Loucy (cell line): ENCODE data around the gene RFPL2.

ENCODE experiments used
- EZH2phosphoT487 ChIP-seq: fragments of 200-600 bp; IDR thresholded peaks from 2 replicates; pipeline ENCODE4 v1.6.1; 2018; ENCODE audit warnings: antibody characterized with exemption, mild to moderate bottlenecking, moderate library complexity, borderline replicate concordance
- TF ChIP-seq, protein P1 (sequence below): fragments of 200-600 bp; sonication (generic); conservative IDR thresholded peaks from 2 replicates; pipeline ENCODE4 v1.5.1; 2014; ENCODE audit warnings: mild to moderate bottlenecking, antibody characterized with exemption, low read length

DNA sequence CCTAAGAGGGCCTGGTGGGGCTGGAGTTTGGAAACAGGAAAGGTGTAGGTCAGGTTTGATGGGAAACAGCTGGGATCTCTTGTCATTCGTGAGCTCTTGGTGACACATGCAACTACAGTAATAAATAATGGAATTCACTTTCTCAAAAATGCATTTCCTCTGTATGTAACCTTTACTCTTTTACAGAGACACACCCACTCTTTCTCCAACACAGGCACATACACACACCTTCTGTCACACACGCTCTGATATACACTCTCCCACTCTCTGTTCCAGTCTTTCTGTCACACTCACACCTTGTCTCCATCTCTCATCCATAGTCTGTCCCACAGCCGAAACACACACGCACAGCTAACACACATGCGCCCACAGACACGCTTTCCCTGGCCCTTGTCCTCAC, 39.2 kb downstream of the RFPL2 start:
- TF ChIP-seq, protein P1, sequence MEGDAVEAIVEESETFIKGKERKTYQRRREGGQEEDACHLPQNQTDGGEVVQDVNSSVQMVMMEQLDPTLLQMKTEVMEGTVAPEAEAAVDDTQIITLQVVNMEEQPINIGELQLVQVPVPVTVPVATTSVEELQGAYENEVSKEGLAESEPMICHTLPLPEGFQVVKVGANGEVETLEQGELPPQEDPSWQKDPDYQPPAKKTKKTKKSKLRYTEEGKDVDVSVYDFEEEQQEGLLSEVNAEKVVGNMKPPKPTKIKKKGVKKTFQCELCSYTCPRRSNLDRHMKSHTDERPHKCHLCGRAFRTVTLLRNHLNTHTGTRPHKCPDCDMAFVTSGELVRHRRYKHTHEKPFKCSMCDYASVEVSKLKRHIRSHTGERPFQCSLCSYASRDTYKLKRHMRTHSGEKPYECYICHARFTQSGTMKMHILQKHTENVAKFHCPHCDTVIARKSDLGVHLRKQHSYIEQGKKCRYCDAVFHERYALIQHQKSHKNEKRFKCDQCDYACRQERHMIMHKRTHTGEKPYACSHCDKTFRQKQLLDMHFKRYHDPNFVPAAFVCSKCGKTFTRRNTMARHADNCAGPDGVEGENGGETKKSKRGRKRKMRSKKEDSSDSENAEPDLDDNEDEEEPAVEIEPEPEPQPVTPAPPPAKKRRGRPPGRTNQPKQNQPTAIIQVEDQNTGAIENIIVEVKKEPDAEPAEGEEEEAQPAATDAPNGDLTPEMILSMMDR, result no peak
- no peak for TF ChIP-seq EZH2phosphoT487
